ENCODE data around the gene TGFB2. TPM values are rescaled to one million over a fixed set of nuclear protein-coding genes. Genes with fewer than 3 reads are reported as not detected.

The TGFB2 gene
- total RNA-seq, 1 experiment from 2014 or later, result 0.34 TPM

DNA sequence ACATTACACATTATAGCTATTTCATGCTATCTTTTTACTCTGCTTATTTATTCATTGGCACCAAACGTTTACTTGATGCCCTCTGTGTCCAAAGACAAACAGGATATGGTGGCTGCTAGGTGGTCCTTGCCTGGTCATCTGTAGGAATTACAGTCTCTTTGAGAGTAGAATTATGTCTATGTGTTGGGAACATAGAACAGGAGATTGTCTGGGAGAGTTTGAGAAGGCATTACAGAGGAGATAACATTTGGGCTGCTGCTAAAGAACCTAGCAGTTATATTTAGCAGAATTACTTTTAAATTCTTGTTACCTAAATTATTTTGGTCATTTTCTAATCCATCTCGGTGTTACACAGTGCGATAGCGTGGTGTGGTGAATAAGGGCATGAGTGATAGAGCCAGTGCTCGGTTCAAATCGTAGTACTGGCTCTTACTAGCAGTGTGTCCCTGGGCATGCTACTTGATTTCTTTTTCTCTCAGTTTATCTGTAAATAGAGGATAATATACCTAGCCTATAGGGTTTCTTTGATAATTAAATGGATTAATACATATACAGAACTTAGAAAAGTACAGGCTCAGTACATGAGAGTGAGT lies 39.6 kb upstream of the TGFB2 start:
- TF ChIP-seq, protein P1, sequence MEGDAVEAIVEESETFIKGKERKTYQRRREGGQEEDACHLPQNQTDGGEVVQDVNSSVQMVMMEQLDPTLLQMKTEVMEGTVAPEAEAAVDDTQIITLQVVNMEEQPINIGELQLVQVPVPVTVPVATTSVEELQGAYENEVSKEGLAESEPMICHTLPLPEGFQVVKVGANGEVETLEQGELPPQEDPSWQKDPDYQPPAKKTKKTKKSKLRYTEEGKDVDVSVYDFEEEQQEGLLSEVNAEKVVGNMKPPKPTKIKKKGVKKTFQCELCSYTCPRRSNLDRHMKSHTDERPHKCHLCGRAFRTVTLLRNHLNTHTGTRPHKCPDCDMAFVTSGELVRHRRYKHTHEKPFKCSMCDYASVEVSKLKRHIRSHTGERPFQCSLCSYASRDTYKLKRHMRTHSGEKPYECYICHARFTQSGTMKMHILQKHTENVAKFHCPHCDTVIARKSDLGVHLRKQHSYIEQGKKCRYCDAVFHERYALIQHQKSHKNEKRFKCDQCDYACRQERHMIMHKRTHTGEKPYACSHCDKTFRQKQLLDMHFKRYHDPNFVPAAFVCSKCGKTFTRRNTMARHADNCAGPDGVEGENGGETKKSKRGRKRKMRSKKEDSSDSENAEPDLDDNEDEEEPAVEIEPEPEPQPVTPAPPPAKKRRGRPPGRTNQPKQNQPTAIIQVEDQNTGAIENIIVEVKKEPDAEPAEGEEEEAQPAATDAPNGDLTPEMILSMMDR (IDR thresholded peaks at IDR 0.05 in 2 of 3, conservative IDR thresholded peaks at IDR 0.05 in 1 of 3; ENCODE audit: borderline replicate concordance in 1 of 3, insufficient read depth in 1 of 3, low read depth in 2 of 3, low read length in 2 of 3), result no peak
- TF ChIP-seq SRF (IDR thresholded peaks at IDR 0.05; ENCODE audit: low read depth) (no peak), CEBPB (IDR thresholded peaks at IDR 0.05; ENCODE audit: low read depth) (no peak), CBX3 (IDR thresholded peaks at IDR 0.05; ENCODE audit: low read depth) (no peak), TCF7L2 (IDR thresholded peaks at IDR 0.05; ENCODE audit: borderline replicate concordance, extremely low read depth, insufficient read depth, insufficient read length) (no peak), SP1 (IDR thresholded peaks at IDR 0.05; ENCODE audit: low read depth) (no peak), RAD21 (IDR thresholded peaks at IDR 0.05; ENCODE audit: low read depth) (no peak), ZNF274 (IDR thresholded peaks at IDR 0.05; ENCODE audit: low read depth, low read length) (no peak), FOSL1 (IDR thresholded peaks at IDR 0.05; ENCODE audit: low read depth) (no peak), ELF1 (IDR thresholded peaks at IDR 0.05; ENCODE audit: borderline replicate concordance, low read depth) (no peak)
- TF ChIP-seq, protein P2, sequence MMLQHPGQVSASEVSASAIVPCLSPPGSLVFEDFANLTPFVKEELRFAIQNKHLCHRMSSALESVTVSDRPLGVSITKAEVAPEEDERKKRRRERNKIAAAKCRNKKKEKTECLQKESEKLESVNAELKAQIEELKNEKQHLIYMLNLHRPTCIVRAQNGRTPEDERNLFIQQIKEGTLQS (IDR thresholded peaks at IDR 0.05), result no peak
- H3K4me2 ChIP-seq (ENCODE audit: low read length), result no peak overlapping the region
- H3K4me3 ChIP-seq (replicated peaks in 1 of 2; ENCODE audit: low read depth in 1 of 2, low read length in 2 of 2), result no peak overlapping the region
- H3K9me2 ChIP-seq (ENCODE audit: insufficient read depth), result no peaks in the 10 kb centered on the region
- ChIA-PET CTCF (no interaction called here), POLR2A (no interaction called here), RAD21 (ENCODE audit: low non-redundant PET in 1 of 2, low total read pairs in 2 of 2, uncharacterized antibody in 2 of 2, unreplicated experiment in 2 of 2) (no interaction called here)
- no peaks in the 10 kb centered on the region for H3K27me3 ChIP-seq (ENCODE audit: insufficient read depth, low read length)
- no peaks in the 10 kb centered on the region for H4K20me1 ChIP-seq (ENCODE audit: insufficient read depth)
- H3K4me1 ChIP-seq (ENCODE audit: control insufficient read depth in 1 of 2, insufficient read depth in 2 of 2, low read length in 2 of 2), result no peaks in the 10 kb centered on the region
- H2AFZ ChIP-seq (ENCODE audit: low read depth, low read length, poor library complexity, severe bottlenecking), result no peak overlapping the region
- H3K27ac ChIP-seq (ENCODE audit: low read depth, low read length), result no peak overlapping the region
- peaks cover 5 to 20% of the 10 kb centered on the region in 2 experiments; a peak in 3 of 4 replicates for H3K36me3 ChIP-seq (ENCODE audit: control insufficient read depth in 1 of 2, insufficient read depth in 2 of 2, low read length in 2 of 2)
- H3K9me3 ChIP-seq (ENCODE audit: control insufficient read depth in 1 of 2, insufficient read depth in 1 of 2, low read depth in 1 of 2, low read length in 2 of 2), result no peaks in the 10 kb centered on the region
- no TSS peak for BruUV-seq (replicated peaks)
- no peak for DNase-seq (ENCODE audit: low read depth, low spot score)
- intact Hi-C loops (cut with micrococcal nuclease), result no loop called here
- no peak overlapping the region for H3K9ac ChIP-seq (ENCODE audit: low read length)
- ATAC-seq, result no peak
- H3K79me2 ChIP-seq (ENCODE audit: insufficient read depth, low read length), result peaks cover 59% of the 10 kb centered on the region
